ENCODE results near the gene ARPIN.
"Not testable (repeated sequence)": the region's sequence is repeated elsewhere in the genome, so short reads cannot be mapped to it uniquely, and the experiment has no call there.

Gene ARPIN

GRCh38 chr15:89909611-89910010 lies 3.1 kb downstream of the ARPIN start:
- no peak for DNase-seq

- no peak for DNase-seq
These were observed 4.5 kb downstream of the ARPIN start for GRCh38 chr15:89908226-89908625.

GRCh38 chr15:89907289-89907688 lies 5.5 kb downstream of the ARPIN start:
- no peak for DNase-seq

DNA sequence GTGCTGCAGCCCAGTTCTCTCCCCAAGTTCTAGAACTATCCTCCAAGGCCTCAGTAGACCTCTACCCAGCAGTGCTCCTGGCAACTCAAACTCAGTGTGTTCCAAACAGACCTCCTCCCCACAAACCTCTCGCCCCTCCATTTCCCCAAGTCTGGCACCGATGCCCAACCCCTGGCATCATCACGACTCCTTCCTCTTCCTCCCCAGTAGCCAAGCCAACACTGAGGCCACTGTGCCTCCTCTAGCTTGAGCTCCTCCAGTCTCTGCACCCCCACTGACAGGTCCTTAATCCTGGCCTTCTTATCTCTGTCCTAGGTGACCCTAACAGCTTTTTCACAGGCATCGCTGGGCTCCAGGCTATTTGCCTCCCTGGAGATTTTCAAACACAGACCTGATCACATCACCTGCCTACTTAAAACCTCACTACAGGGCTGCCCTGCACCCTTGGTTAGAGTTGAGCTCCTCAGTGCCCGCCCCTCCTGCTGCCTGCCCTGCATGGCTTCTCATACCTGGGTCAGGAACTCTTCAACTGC lies 6.8 kb downstream of the ARPIN start:
- DNase-seq: no peak

- DNase-seq: no peak
These were observed 8.2 kb downstream of the ARPIN start for GRCh38 chr15:89904519-89904918.

- DNase-seq: no peak
These were observed 9.0 kb downstream of the ARPIN start for GRCh38 chr15:89903858-89904130.

DNA sequence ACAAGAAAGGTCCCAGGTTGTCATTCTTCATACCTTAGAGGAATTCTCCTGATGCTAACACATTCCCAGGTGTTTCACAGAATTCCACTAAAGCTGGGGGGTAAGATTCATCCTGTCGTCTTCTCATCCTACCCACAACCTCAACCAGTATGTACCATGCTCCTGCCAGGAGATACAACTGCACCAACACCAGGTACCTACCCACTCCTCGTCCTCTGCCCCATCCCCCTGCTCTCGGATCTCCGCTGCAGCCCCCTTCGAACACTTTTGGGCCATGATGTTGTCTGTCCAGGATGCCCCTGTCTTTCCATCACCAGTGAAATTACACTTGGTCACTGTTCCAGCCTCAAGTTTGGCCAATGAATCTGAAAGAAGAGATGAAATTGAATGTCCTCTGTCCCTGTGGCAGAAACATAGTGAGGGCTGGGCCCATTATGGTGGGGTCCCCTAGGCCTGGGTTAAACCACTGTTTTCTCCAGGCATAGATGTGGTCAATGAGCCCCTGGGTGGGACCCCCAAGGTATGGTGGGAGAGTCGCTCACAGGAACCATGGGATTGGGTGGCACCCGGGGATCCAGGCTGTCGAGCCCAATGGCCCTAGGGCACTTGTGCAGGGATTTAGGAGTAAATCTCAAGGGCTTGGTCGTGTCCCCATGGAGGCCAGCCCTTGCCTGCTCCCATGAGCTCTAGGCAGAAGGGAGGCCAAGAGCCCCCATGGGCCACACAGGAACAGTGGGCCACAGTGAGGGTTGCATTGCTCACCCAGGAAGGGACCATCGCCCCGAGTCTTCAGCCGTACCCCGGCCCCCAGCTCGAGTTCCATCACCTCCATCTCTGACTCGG lies 9.5 kb downstream of the ARPIN start:
- no peak for DNase-seq

DNA sequence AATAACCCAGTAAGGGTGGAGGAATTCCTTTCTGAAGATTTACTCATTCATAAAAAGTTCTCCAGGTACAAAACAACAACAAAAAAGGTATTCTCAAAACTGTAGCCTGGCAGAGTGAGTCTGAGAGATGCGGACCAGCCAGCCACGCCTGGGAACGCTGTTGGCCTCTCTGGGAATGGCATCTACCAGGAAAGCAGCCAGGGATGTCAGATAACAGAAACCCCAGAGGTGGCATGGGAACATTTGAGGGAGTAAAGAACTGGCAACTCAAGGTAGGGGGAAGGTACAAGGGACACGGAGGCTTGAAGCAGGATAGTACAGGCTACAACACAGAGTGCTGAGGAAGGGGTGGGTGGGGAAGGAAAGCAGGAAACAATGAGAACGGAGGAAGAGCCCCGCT lies 11.9 kb downstream of the ARPIN start:
- DNase-seq: no peak

DNA sequence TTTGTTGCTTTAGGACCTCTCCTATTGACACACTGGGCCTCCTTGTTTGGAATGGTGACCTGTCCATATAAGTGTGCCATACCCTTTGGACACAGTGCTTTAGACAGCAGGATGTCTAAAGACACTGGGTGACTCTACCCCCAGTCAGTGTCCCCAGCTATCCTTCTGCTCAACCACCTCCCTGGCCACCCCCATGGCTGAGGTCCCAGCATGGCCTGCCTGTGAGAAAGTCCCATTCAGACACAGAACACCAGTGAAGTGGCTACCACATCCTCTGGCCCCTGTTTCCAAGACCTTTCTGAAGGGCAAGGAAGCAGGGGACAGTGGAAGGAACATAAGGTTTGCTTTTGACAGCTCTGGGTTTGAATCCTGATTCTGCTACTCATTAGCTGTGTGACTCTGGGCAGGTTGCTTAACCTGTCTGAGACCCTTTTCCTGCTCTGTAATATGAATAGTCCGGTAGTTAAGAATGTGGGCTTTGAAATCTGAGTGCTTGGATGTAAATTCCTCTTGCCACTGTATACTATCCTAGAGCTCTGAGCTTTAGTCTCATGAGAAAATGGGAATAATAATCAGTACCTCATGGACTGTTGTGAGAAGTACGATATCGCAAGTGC lies 12.7 kb downstream of the ARPIN start:
- no peak for DNase-seq

DNA sequence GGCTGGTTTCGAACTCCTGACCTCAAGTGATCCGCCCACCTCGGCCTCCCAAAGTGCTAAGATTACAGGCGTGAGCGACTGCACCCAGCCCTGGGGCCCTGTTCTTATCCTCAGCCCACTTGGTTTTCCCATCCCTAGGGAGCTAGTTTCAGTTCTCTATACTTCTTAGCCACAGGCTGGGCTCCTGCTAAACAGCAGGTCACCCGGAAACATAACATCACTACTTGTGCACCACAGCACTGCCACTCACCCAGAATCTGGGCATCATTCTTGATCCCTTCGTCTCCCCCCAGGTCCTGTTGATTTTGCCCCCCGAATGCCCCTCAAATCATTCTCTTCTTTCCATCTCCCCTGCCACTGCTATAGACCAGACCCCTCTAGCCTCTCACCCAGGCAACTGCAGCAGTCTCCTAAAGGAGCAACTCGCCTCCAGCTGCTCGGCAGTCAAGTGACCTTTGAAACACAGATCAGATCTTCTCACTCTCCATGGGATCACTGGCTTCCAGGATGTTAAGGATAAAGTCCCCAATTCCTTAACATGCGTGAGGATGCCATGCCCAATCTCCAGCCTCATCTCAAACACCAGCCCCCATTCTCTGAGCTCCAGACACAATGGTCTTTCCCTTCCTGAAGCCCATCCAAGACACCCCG lies 13.3 kb downstream of the ARPIN start:
- no peak for DNase-seq

DNA sequence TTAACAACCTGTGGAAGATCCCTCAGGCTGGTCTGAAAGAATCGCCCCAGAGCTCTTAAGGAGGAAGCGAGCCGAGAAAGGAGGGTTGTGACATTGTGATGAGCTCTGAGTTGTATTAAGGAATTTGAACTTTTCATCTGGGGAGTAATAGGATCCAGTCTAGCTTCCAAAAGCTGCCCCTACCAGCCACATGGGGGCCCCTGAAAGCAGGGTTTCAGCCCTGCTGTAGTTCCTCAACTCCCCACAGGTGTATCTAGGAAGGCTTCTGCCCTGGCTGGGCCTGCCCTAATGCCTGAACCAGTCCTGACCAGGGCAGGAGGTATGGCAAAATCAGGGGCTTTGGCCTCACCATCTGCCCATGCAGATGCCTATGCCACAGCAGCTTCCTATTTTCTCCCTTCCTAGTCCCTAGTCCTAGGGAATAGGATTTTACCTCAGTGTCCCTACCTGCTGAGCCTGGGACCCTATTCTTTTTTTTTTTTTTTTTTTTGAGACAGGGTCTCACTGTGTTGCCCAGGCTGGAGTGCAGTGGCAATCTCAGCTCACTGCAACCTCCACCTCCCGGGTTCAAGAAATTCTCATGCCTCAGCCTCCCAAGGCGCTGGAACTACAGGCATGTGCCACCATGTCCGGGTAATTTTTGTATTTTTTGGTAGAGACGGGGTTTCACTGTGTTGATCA lies 14.0 kb downstream of the ARPIN start:
- peak; percentile 9 for DNase-seq

DNA sequence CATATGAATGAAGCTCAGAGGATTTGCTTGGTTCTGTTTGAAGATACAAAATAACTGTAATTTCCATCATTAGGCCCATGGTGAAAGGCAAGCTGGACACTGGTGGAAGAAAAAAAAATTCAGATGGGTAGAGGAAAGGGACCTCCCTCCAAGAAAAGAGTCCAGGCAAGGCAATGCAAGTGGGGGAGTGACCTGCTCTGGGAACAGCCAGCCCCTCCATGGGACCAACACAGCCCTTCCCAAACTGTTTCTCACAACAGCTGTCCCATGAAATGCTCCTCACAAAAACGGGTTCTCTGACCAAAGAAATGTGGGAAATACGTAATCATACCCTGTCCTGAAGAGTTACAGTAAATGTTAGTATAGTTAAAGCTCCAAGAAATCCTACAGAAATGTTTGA lies 14.6 kb downstream of the ARPIN start:
- DNase-seq: no peak

- peak; percentile 73 for DNase-seq
These were observed 18.9 kb downstream of the ARPIN start, which contains the start of gene AP3S2 for GRCh38 chr15:89893696-89894447. Gene AP3S2 (minus strand): TSS chr15:89893994. CDS start chr15:89893949, 45 bp downstream.

DNA sequence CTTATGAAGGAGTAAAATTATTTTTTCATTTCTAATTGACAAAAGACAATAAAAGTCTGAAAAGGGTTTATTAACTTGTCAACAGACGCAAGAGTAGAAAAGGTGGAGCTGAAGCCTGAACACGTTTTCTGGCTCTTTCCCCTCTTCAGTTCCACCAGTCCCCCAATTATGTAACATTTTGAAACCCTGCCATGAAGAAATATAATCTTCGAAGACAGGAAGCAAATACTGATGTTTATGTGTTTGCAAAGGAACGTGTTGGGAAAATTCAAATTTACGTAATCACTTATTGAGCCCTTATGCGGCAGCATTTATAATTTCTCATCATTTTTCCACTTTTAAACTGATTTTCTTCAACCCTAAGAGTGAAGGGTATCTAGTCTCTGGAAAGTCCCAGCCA lies 19.7 kb downstream of the ARPIN start:
- DNase-seq: no peak

- DNase-seq: no peak
These were observed 24.4 kb downstream of the ARPIN start for GRCh38 chr15:89888214-89888804.

GRCh38 chr15:89885611-89886010 lies 27.1 kb downstream of the ARPIN start:
- no peak for DNase-seq

GRCh38 chr15:89885179-89885578 lies 27.6 kb downstream of the ARPIN start:
- DNase-seq: not testable (repeated sequence)

DNA sequence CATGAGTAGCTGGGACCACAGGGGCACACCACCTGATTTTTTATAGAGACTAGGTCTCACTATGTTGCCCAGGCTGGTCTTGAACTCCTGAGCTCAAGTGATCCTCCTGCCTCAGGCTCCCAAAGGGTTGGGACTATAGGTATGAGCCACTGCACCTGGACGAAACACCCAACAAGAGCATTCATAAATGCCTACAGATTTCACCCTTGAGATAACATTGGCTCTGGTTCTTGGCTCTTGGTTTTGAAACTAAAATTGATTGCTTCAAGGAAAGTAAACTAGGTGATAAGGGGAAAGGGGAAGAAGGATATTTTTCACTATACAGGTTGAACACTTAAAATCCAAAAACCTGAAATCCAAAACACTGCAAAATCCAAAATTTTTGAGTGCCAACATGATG lies 29.2 kb downstream of the ARPIN start:
- no peak for DNase-seq

GRCh38 chr15:89880727-89881126 lies 32.0 kb downstream of the ARPIN start:
- no peak for DNase-seq

DNA sequence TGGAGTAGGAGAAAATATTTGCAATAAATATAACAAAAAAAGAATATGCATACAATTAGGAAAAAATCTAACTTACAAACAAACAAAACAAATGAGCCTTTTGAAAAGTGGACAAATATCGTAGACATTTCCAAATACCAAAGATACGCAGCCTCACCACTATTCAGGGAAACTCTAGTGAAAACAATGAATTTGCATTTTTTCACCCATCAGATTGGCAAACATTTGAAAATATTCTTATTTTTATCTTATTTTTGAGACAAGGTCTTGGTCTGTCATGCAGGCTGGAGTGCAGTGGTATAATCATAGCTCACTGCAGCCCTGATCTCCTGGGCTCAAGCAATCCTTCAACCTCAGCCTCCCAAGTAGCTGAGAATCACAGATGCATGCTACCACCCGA lies 34.4 kb downstream of the ARPIN start:
- DNase-seq: no peak

DNA sequence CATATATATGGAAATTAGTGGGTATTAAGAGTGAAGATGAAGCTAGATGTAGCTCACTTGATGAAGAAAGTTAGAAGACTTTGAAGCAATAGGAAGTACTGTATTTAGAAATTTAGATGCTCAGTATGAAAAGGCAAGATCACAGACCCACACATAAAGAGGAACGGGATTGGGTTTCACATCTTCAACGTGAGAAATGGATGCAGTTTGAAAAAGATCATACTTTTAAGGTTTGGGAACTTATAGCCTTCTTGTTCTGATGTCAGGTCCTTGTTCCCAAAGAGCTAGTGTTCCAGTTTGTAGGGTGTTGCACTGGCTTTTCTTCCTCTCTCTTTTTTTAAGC lies 35.7 kb downstream of the ARPIN start:
- no peak for DNase-seq

- no peak for DNase-seq
These were observed 36.2 kb downstream of the ARPIN start for GRCh38 chr15:89876396-89877082.
